ENCODE measurements around the gene GYS1. TPM values are rescaled to one million over a fixed set of nuclear protein-coding genes. Genes with fewer than 3 reads are reported as not detected.

Gene GYS1
- total RNA-seq, 6 experiments from 2014 or later: 4.7 to 12.5 (median 8.9) TPM

DNA sequence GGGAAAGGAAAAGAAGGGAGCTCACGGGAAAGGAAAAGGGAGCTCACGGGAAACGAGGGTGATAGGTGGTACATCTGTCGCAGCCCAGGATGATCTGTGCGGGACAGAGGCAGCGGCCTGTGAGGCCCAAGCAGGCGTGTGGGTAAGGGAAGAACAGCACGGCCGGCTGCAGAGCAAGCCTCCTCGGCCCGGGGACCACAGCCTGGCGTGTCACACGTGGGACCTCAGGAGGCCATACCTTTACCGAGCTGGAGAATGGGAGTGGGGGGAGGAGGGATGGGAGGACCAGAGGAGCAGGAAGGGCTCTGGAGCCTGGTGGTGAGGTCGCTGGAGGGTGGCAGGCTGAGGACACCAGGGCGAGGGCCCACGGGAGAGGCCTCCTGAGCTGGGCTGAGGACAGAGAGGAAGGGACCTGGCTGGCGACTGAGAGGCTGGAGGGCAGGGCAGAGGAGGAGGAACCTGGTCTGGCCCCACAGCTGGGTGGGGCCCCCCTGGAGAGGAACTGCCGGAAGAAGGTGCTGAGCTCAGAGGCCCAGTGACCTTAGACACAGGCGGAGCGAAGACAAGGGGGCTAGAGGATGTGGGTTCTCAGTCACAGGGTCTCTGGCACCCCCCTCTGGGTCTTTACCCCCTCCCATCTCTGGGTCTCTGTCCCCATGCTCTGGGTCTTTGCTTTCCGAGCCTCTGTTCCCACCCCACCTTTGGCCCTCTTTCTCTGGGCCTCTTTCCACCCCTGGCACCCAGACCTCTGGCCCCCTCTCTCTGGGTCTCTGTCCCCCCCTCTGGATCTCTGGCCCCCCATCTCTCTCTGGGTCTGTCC is 30.9 kb downstream of the GYS1 start:
- Histone ChIP-seq H3K27me3 (no peaks in the 10 kb centered on the region), H3K27ac (peak overlapping the region; percentile 97 to 99 (median 98)), H3K4me1 (peaks cover 0 to 19% (median 0%) of the 10 kb centered on the region in 4 donors), H3K4me3 (peak overlapping the region in 2 of 3 donors; percentile 44 to 87), H3K9me3 (no peaks in the 10 kb centered on the region), H3K36me3 (peaks cover 0 to 18% (median 1%) of the 10 kb centered on the region in 4 donors)
- peak; percentile 83 for TF ChIP-seq POLR2A (IDR thresholded peaks at IDR 0.05)
- TF ChIP-seq, protein P1, sequence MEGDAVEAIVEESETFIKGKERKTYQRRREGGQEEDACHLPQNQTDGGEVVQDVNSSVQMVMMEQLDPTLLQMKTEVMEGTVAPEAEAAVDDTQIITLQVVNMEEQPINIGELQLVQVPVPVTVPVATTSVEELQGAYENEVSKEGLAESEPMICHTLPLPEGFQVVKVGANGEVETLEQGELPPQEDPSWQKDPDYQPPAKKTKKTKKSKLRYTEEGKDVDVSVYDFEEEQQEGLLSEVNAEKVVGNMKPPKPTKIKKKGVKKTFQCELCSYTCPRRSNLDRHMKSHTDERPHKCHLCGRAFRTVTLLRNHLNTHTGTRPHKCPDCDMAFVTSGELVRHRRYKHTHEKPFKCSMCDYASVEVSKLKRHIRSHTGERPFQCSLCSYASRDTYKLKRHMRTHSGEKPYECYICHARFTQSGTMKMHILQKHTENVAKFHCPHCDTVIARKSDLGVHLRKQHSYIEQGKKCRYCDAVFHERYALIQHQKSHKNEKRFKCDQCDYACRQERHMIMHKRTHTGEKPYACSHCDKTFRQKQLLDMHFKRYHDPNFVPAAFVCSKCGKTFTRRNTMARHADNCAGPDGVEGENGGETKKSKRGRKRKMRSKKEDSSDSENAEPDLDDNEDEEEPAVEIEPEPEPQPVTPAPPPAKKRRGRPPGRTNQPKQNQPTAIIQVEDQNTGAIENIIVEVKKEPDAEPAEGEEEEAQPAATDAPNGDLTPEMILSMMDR (IDR thresholded peaks at IDR 0.05): no peak
- DNase-seq (peak; percentile 91 to 94 (median 91)), ATAC-seq (peak; percentile 35 to 63 (median 50))
- 39% methylated on average over 15 of the region's 22 CpGs for WGBS (ENCODE audit: insufficient coverage, low coverage, low lambda C conversion rate, missing lambda C conversion rate)
- intact Hi-C loops (cut with DNase I): loop anchor here in 1 of 2 donors (10.0 kb wide), 1 partner anchor 57 kb away; the partner anchor contains the start of gene NUCB1

DNA sequence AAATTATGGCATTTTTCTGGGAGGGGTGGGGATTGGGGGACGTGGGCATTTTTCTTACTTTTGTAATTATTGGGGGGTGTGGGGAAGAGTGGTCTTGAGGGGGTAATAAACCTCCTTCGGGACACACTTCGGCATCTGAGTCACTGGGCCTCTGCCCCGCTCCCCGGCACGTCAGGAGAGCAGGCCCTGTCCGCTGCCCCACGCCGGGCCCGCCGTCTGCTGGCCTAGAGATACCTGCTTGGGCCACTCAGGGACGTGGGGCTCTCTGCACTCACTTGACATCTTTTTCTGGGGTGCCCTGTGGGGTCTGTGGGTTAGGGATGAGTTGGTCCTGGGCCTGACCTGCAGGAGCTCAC is 31.5 kb downstream of the GYS1 start:
- peaks cover 0 to 15% (median 0%) of the 10 kb centered on the region in 4 donors for H3K4me1 ChIP-seq
- H3K27me3 ChIP-seq: no peaks in the 10 kb centered on the region
- ATAC-seq (no peak), DNase-seq (no peak)
- no peaks in the 10 kb centered on the region for H3K9me3 ChIP-seq
- peak overlapping the region; percentile 97 to 99 (median 98) for H3K27ac ChIP-seq
- WGBS (ENCODE audit: insufficient coverage, low coverage, low lambda C conversion rate, missing lambda C conversion rate): 61% methylated on average over 4 of the region's 12 CpGs
- intact Hi-C loops (cut with DNase I): loop anchor here in 1 of 2 donors (10.0 kb wide), 1 partner anchor 57 kb away; the partner anchor contains the start of gene NUCB1
- H3K4me3 ChIP-seq: no peak overlapping the region
- peaks cover 0 to 13% (median 1%) of the 10 kb centered on the region in 4 donors for H3K36me3 ChIP-seq
- TF ChIP-seq POLR2A (IDR thresholded peaks at IDR 0.05): no peak
- TF ChIP-seq, protein P1 (IDR thresholded peaks at IDR 0.05): no peak

DNA sequence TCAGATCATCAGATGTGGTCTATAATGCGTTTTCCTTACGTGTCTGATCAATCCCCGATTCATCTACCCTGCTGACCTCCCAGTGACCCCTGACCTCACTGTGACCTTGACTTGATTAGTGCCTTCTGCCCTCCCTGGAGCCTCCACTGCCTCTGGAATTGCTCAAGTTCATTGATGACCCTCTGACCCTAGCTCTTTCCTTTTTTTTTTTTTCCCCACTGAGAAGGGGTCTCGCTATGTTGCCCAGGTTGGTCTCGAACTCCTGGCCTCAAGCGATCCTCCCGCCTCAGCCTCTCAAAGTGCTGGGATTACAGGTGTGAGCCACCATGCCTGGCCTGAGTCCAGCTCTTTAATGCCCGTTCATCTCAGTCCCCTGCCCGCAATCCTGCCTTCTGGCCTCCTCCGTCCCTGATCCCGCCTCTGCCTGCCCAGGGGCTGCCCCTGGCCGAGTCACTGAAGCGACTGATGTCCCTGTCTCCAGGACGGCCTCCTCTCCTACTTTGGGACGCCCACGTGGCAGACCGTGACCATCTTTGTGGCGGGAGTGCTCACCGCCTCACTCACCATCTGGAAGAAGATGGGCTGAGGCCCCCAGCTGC is 32.0 kb downstream of the GYS1 start:
- H3K27ac ChIP-seq: no peak overlapping the region
- DNase-seq (no peak), ATAC-seq (no peak)
- H3K4me1 ChIP-seq: peaks cover 0 to 15% (median 0%) of the 10 kb centered on the region in 4 donors
- intact Hi-C loops (cut with DNase I): loop anchor here in 1 of 2 donors (10.0 kb wide), 1 partner anchor 56 kb away; the partner anchor contains the start of gene NUCB1
- H3K9me3 ChIP-seq: no peaks in the 10 kb centered on the region
- H3K27me3 ChIP-seq: no peaks in the 10 kb centered on the region
- WGBS (ENCODE audit: insufficient coverage, low coverage, low lambda C conversion rate, missing lambda C conversion rate): 77% methylated on average over 8 of the region's 19 CpGs
- peaks cover 0 to 8% (median 1%) of the 10 kb centered on the region in 4 donors for H3K36me3 ChIP-seq
- H3K4me3 ChIP-seq: no peak overlapping the region
- TF ChIP-seq, protein P1 (IDR thresholded peaks at IDR 0.05): no peak
- no peak for TF ChIP-seq POLR2A (IDR thresholded peaks at IDR 0.05)

DNA sequence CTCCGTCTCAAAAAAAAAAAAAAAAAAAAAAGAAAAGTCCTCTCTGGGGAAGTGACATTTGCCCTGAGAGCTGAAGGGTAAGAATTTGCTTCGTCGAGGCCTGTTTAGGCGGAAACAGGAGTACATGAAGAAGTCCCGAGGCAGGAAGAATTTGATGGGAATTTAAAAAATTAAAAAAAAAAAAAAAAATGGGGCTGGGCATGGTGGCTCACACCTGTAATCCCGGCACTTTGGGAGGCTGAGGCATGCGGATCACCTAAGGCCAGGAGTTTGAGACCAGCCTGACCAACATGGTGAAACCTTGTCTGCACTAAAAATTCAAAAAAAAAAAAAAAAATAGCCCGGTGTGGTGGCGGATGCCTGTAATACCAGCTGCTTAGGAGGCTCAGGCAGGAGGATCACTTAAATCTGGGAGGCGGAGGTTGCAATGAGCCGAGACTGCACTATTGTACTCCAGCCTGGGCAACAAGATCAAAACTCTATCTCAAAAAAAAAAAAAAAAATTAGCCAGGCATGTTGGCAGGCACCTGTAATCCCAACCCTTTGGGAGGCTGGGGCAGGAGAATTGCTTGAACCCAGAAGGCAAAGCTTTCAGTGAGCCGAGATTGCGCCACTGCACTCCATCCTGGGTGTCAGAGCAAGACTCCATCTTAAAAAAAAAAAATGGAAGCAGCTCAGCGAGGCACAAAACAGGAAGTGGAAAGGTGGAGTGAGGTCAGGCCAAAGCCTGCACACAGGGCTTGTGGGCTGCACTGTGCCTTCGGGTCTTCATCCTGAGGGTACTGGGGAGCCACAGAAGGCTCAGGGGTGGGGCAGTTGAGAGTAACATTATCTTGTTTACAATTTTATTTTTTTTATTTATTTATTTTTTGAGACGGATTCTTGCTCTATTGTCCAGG is 33.5 kb downstream of the GYS1 start:
- intact Hi-C loops (cut with DNase I): loop anchor here in 1 of 2 donors (10.0 kb wide), 1 partner anchor 55 kb away; the partner anchor contains the start of gene NUCB1
- Histone ChIP-seq H3K9me3 (no peaks in the 10 kb centered on the region), H3K27ac (no peak overlapping the region), H3K4me1 (peaks cover 0 to 21% (median 0%) of the 10 kb centered on the region in 4 donors), H3K36me3 (no peaks in the 10 kb centered on the region), H3K27me3 (no peaks in the 10 kb centered on the region), H3K4me3 (no peak overlapping the region)
- no peak for ATAC-seq
- DNase-seq: no peak
- TF ChIP-seq, protein P1 (IDR thresholded peaks at IDR 0.05): no peak
- TF ChIP-seq POLR2A (IDR thresholded peaks at IDR 0.05): no peak
- WGBS (ENCODE audit: insufficient coverage, low coverage, low lambda C conversion rate, missing lambda C conversion rate): 70% methylated on average over 13 of the region's 16 CpGs
